HEK293T (cell line): ENCODE measurements around the gene PCA3.
A peak's percentile ranks its signal among the peaks of the same experiment; 100 is the strongest.

Experiments used
- CTCF ChIA-PET: fragments of 350-600 bp; formaldehyde crosslinking; extraction: SDS; loops from one replicate; lab custom pipeline; 2021; ENCODE audit warnings: antibody characterized with exemption, inconsistent platforms; lab: Yijun Ruan, JAX
- POLR2A ChIA-PET: fragments of 350-600 bp; formaldehyde crosslinking; extraction: SDS; loops from one replicate; lab custom pipeline; 2020; ENCODE audit warnings: antibody characterized with exemption, inconsistent platforms; lab: Yijun Ruan, JAX
- DNase-seq: peaks from one replicate; pipeline ENCODE4 v3.0.0; 2012; ENCODE audit warnings: mixed read lengths; ENCODE audit errors: extremely low spot score
- ARNT ChIP-seq: fragments of 450-650 bp; IDR thresholded peaks from 2 replicates; pipeline ENCODE4 v1.6.1; 2017; ENCODE audit warnings: mild to moderate bottlenecking
- BHLHE40 ChIP-seq: fragments of 450-650 bp; IDR thresholded peaks from 2 replicates; pipeline ENCODE4 v1.6.1; 2016; ENCODE audit warnings: mild to moderate bottlenecking, moderate library complexity, borderline replicate concordance
- CTBP1 ChIP-seq: fragments of 450-650 bp; IDR thresholded peaks from 2 replicates; pipeline ENCODE4 v1.6.1; 2016; ENCODE audit warnings: borderline replicate concordance
- ELF4 ChIP-seq: fragments of 450-650 bp; IDR thresholded peaks from 2 replicates; pipeline ENCODE4 v1.6.1; 2017; ENCODE audit warnings: antibody characterized with exemption
- FOXA1 ChIP-seq: fragments of 450-650 bp; IDR thresholded peaks from 2 replicates; pipeline ENCODE4 v1.6.1; 2016; ENCODE audit warnings: mild to moderate bottlenecking
- FOXK2 ChIP-seq: fragments of 450-650 bp; IDR thresholded peaks from 2 replicates; pipeline ENCODE4 v1.6.1; 2016; ENCODE audit warnings: mild to moderate bottlenecking
- FOXM1 ChIP-seq: fragments of 450-650 bp; IDR thresholded peaks from 2 replicates; pipeline ENCODE4 v1.6.1; 2017; ENCODE audit warnings: mild to moderate bottlenecking, borderline replicate concordance
- HDGF ChIP-seq: fragments of 450-650 bp; IDR thresholded peaks from 2 replicates; pipeline ENCODE4 v1.6.1; 2017; ENCODE audit warnings: antibody characterized with exemption, borderline replicate concordance
- L3MBTL2 ChIP-seq: fragments of 450-650 bp; conservative IDR thresholded peaks from 2 replicates; pipeline ENCODE4 v1.6.1; 2016; ENCODE audit warnings: mild to moderate bottlenecking
- LEF1 ChIP-seq: fragments of 450-650 bp; IDR thresholded peaks from 2 replicates; pipeline ENCODE4 v1.6.1; 2017; ENCODE audit warnings: mild to moderate bottlenecking, borderline replicate concordance
- NFRKB ChIP-seq: fragments of 450-650 bp; IDR thresholded peaks from 2 replicates; pipeline ENCODE4 v1.6.1; 2016; ENCODE audit warnings: mild to moderate bottlenecking, moderate library complexity
- PKNOX1 ChIP-seq: fragments of 450-650 bp; IDR thresholded peaks from 2 replicates; pipeline ENCODE4 v1.6.1; 2016
- SP1 ChIP-seq: fragments of 450-650 bp; IDR thresholded peaks from 2 replicates; pipeline ENCODE4 v1.6.1; 2017
- SUZ12 ChIP-seq: fragments of 450-650 bp; IDR thresholded peaks from 2 replicates; pipeline ENCODE4 v1.6.1; 2016; ENCODE audit warnings: mild to moderate bottlenecking
- TARDBP ChIP-seq: fragments of 450-650 bp; IDR thresholded peaks from 2 replicates; pipeline ENCODE4 v1.6.1; 2016
- ZNF384 ChIP-seq: fragments of 450-650 bp; IDR thresholded peaks from 2 replicates; pipeline ENCODE4 v1.6.1; 2016

Gene PCA3

DNA sequence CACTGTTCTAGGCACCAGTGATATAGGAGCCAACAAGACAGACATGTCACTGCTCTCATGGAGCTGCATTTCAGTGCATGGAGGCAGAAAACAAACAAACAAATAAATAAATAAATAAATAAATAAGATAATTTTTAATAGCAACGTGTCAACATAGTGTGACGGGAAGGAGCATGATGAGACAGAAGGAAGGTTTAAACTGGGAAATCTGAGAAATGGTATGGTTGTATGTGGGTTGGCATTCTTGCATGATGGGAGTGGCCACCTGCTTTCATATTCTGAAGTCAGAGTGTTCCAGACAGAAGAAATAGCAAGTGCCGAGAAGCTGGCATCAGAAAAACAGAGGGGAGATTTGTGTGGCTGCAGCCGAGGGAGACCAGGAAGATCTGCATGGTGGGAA is at the start of gene PCA3:
PCA3 (plus strand) TSS at position 301 of the 400 bp plus-strand sequence.
- TF ChIP-seq ELF4 (no peak), PKNOX1 (no peak), HDGF (no peak), SP1 (no peak), FOXK2 (no peak), BHLHE40 (no peak), NFRKB (no peak), TARDBP (no peak), ARNT (no peak), L3MBTL2 (no peak)
- CTCF ChIA-PET = no interaction called here
- POLR2A ChIA-PET = no interaction called here
- DNase-seq = no peak

DNA sequence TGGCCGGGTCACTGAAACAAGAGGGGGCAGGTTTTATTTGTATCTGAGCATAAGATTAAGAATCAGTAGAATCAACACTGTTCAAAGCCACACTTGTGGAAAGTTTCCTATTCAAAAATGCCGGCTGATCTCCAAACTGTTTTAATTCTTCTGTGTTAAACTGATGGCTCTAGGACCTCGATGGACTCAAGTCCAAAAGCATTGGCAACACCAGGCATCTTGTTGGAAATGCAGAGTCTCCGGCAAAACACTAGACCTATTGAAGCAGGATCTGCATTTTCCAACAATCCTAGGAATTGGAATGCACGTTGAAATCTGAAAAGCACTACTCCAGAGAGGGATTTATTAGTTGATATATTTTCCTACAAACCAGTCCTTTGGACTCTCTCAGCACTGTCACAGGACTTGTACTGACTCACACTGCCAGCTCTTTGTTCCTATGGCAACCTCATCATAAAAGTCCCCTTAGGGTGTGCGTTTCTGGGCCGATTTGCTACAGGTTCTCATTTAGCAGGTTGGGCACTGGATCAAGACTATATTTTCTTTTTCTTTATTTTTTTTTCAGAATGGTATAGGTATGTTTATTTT is 48.1 kb upstream of the PCA3 start:
- DNase-seq = peak; percentile 25
- POLR2A ChIA-PET = no interaction called here
- TF ChIP-seq PKNOX1 (no peak), LEF1 (no peak), FOXK2 (no peak), CTBP1 (no peak), L3MBTL2 (no peak), ARNT (no peak), ELF4 (no peak), HDGF (no peak), ZNF384 (no peak), SP1 (no peak), BHLHE40 (no peak), SUZ12 (no peak), NFRKB (no peak), FOXM1 (no peak)
- CTCF ChIA-PET = no interaction called here

GRCh38 chr9:76717176-76717575 is 47.1 kb upstream of the PCA3 start:
- TF ChIP-seq PKNOX1 (peak; percentile 31; the same call in 1 of the 2 replicates), SP1 (no peak)
- ChIA-PET POLR2A (no interaction called here), CTCF (interaction anchor here (0.6 kb wide), 1 partner anchor 56 kb away, joined by 3 read pairs; no protein-coding TSS in a partner anchor)
- DNase-seq = no peak

DNA sequence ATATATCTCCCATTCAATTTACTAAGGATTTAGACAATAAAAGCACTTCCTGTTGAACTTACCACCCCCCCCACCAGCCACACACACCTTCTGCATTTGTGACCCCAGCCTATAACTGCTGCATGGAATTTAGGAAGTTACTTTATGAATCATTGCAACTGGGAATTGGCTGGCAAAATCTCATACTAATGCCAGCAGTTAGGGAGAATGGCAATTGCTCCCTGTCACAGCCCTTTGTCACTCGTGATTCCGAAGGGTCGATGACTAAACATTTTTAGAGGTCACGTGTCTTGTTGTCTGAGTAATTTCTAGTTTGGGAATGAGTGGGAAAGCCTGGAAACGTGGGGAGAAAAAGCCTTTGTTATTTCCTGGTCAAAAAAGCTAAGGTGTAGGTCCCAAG is 46.6 kb upstream of the PCA3 start:
- TF ChIP-seq FOXA1 (no peak), PKNOX1 (no peak), NFRKB (no peak), FOXK2 (no peak), HDGF (no peak)
- no peak for DNase-seq
- ChIA-PET CTCF (no interaction called here), POLR2A (no interaction called here)

GRCh38 chr9:76718166-76718565 is 46.1 kb upstream of the PCA3 start:
- ChIA-PET POLR2A (no interaction called here), CTCF (no interaction called here)
- TF ChIP-seq TARDBP = no peak
- TF ChIP-seq L3MBTL2 = no peak
- no peak for TF ChIP-seq BHLHE40
- TF ChIP-seq FOXA1 = no peak
- no peak for TF ChIP-seq HDGF
- no peak for TF ChIP-seq CTBP1
- no peak for TF ChIP-seq ELF4
- TF ChIP-seq NFRKB = no peak
- TF ChIP-seq ARNT = no peak
- no peak for TF ChIP-seq LEF1
- no peak for TF ChIP-seq ZNF384
- TF ChIP-seq SUZ12 = no peak
- TF ChIP-seq FOXM1 = no peak
- no peak for TF ChIP-seq PKNOX1
- TF ChIP-seq SP1 = no peak
- no peak for TF ChIP-seq FOXK2
- DNase-seq = no peak

DNA sequence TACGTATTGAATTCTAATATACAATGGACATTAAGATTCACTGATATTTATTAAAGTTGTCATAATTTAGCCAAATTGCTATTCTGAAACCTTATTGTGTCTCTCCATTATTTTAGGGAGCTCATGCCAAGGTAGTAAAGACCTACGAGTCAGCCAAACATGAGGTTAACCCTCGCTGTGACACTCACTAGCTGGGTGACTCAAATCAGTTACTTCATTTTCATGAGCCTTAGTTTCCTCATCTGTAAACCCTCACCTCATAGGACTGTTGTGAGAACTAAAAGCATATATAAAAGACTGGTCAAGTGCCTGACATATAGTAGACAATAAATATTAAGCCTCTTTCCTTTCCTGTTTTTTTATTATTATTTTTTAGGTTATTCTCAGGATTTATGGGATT is 44.0 kb upstream of the PCA3 start:
- ChIA-PET CTCF (no interaction called here), POLR2A (no interaction called here)

More for the DNA sequence above, 44.0 kb upstream of the PCA3 start:
- no peak for DNase-seq
- TF ChIP-seq PKNOX1 = no peak
- no peak for TF ChIP-seq LEF1
- no peak for TF ChIP-seq NFRKB
- TF ChIP-seq FOXM1 = no peak
- TF ChIP-seq ELF4 = no peak
